Prostate gland (tissue), 2 donors: ENCODE measurements around the gene ATXN1. TPM values are rescaled to one million over a fixed set of nuclear protein-coding genes. Genes with fewer than 3 reads are reported as not detected.

ENCODE experiments used
- DNase-seq: peaks from one replicate; pipeline ENCODE4 v3.0.0-alpha.2; 2019; ENCODE audit warnings: low spot score
- H3K27ac ChIP-seq, 2 donors: fragments of 200-600 bp; sonication (generic); 2 replicates each; pipeline ENCODE4 v1.5.1; 2017 to 2019
- H3K27me3 ChIP-seq: fragments of 200-600 bp; sonication (generic); replicated peaks from 2 replicates; pipeline ENCODE4 v1.5.1; 2019; ENCODE audit not compliant: insufficient read depth
- H3K36me3 ChIP-seq, 2 donors: fragments of 200-600 bp; sonication (generic); 1 replicate in 1 of 2; 2 replicates in 1 of 2; pipeline versions ENCODE4 v1.5.1 to v1.8.1; 2017 to 2019
- H3K4me1 ChIP-seq: fragments of 200-600 bp; sonication (generic); replicated peaks from 2 replicates; pipeline ENCODE4 v1.5.1; 2019
- H3K4me3 ChIP-seq, 2 donors: fragments of 200-600 bp; sonication (generic); 2 replicates each; pipeline ENCODE4 v1.5.1; 2017 to 2019
- H3K9me3 ChIP-seq: fragments of 200-600 bp; sonication (generic); 2 replicates; pipeline ENCODE4 v1.5.1; 2017
- POLR2A ChIP-seq: fragments of 450-650 bp; IDR thresholded peaks from one replicate; pipeline ENCODE4 v1.6.1; 2016; ENCODE audit warnings: antibody characterized with exemption, mild to moderate bottlenecking
- POLR2AphosphoS5 ChIP-seq: sonication (generic); formaldehyde crosslinking; IDR thresholded peaks from one replicate; pipeline ENCODE4 v1.6.1; 2017; ENCODE audit warnings: antibody characterized with exemption
- WGBS: methylation state at CpG from one replicate; pipeline ENCODE4 v1.1.5; 2018; 5-methylcytosine and 5-hydroxymethylcytosine counted together
- intact Hi-C: fragments of 100-400 bp; cut with DNase I; formaldehyde crosslinking; loops from one replicate; pipeline ENCODE4 v1.14.2; 2022
- total RNA-seq, 2 donors: library from RNA; depleted of rRNA; stranded (reverse); fragments of >200 nt; gene quantifications; one replicate each; pipeline ENCODE4 v1.1.0, GENCODE V29; 2016
- TF ChIP-seq, protein P1 (sequence below), 4 experiments: fragments of 200-600 bp in 2 of 4; fragments of 450-650 bp in 2 of 4; sonication (generic) in 2 of 4; IDR thresholded peaks; 1 replicate in 3 of 4; 2 replicates in 1 of 4; pipeline ENCODE4 v1.5.1; 2016 to 2019; ENCODE audit warnings: antibody characterized with exemption in 4 of 4, mild to moderate bottlenecking in 2 of 4, moderate library complexity in 2 of 4

ATXN1 gene
- total RNA-seq, 2 donors from 2014 or later, result 28.5 to 89.0 TPM

DNA sequence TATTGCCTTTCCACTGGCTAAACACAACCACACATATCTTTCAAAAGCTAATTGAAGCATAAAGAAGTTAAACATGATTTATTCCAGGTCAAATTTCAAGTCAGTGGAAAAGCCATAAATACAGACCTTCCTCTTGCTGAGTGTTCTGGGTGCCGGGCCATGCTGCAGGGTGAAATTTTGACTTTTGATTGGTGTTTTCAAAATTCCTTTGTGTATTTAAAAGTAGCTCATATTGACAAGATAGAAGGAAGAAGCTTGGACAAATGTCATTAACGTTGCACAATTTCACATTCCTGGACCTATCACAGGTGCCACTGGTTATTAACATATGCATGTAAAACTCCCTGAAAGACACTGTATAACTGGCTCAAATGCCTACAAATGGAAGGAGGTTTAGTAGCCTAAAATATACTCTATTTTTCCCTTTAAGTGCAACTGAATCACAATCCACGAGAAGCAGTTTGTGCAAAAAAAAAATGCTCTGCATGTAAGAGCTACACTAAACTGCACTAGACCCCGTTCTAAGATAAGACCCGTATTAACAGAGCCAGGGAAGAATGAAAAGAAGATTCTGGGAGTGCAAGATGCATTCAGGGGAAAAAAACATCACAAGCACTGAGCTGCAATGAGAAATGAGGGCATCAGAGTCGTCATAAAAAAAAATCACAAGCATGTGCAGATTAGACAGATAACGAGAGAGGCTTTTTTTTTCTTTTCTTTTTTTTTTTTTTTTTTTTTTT, 30.4 kb downstream of the ATXN1 start:
- no peaks in the 10 kb centered on the region for H3K27me3 ChIP-seq
- no peaks in the 10 kb centered on the region for H3K36me3 ChIP-seq
- TF ChIP-seq POLR2AphosphoS5 (no peak), POLR2A (no peak)
- TF ChIP-seq, protein P1, sequence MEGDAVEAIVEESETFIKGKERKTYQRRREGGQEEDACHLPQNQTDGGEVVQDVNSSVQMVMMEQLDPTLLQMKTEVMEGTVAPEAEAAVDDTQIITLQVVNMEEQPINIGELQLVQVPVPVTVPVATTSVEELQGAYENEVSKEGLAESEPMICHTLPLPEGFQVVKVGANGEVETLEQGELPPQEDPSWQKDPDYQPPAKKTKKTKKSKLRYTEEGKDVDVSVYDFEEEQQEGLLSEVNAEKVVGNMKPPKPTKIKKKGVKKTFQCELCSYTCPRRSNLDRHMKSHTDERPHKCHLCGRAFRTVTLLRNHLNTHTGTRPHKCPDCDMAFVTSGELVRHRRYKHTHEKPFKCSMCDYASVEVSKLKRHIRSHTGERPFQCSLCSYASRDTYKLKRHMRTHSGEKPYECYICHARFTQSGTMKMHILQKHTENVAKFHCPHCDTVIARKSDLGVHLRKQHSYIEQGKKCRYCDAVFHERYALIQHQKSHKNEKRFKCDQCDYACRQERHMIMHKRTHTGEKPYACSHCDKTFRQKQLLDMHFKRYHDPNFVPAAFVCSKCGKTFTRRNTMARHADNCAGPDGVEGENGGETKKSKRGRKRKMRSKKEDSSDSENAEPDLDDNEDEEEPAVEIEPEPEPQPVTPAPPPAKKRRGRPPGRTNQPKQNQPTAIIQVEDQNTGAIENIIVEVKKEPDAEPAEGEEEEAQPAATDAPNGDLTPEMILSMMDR (IDR thresholded peaks at IDR 0.05), result no peak
- H3K4me1 ChIP-seq, result peaks cover 4% of the 10 kb centered on the region
- no peaks in the 10 kb centered on the region for H3K9me3 ChIP-seq
- WGBS, result 24% methylated on average over 7 of the region's 7 CpGs
- H3K4me3 ChIP-seq, result no peak overlapping the region
- intact Hi-C loops, result no loop called here
- no peak overlapping the region for H3K27ac ChIP-seq
- no peak for DNase-seq

DNA sequence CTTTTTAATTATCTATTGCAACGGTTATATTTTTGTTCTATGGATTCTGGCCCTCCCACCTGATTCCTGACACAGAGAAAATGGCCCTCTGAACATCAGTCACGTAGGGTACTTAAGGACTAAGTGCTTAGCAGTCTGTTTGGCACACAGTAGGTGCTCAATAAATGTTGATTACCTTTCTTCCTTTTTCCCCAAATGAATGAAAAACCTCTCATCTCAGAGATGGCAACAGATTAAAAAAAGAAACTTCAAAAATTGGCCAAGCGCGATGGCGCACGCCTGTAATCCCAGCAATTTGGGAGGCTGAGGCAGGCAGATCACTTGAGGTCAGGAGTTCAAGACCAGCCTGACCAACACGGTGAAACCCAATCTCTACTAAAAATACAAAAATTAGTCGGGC, 31.5 kb downstream of the ATXN1 start:
- WGBS, result 93% methylated on average over 8 of the region's 8 CpGs
- TF ChIP-seq POLR2AphosphoS5 (no peak), POLR2A (no peak)
- TF ChIP-seq, protein P1 (IDR thresholded peaks at IDR 0.05), result no peak

DNA sequence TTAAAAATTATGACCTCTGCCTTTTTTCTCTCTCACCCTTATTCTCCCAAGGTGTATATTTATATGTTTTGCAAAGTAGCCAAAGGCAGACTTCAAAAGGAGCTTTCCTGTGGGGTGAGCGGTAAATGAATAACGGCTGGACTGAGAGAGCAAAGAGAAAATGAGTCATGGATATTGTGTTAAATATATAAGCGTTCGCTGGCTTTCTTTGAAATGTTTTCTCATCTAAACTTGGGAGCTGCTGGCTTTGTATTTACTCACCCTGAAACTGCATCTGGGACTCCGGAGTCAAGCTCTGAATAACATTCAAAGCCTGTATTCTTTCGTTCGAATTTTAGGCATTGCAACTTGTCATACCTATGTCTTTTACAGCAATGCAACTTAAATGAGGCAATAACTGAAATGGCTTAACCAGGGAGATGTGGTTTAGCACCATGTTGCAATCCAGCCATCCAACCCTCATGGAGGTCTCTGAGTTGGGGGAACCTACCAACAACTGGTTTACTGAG, 32.0 kb downstream of the ATXN1 start:
- Histone ChIP-seq H3K4me3 (no peak overlapping the region), H3K27ac (no peak overlapping the region), H3K9me3 (no peaks in the 10 kb centered on the region), H3K4me1 (peaks cover 10% of the 10 kb centered on the region), H3K27me3 (no peaks in the 10 kb centered on the region), H3K36me3 (no peaks in the 10 kb centered on the region)
- 40% methylated on average over 7 of the region's 7 CpGs for WGBS
- no peak for DNase-seq
- TF ChIP-seq POLR2AphosphoS5 (no peak), POLR2A (no peak)
- TF ChIP-seq, protein P1 (IDR thresholded peaks at IDR 0.05), result no peak
- intact Hi-C loops, result no loop called here

More for the DNA sequence above, 31.5 kb downstream of the ATXN1 start:
- Histone ChIP-seq H3K27me3 (no peaks in the 10 kb centered on the region), H3K27ac (no peak overlapping the region), H3K36me3 (no peaks in the 10 kb centered on the region), H3K4me1 (peaks cover 10% of the 10 kb centered on the region), H3K9me3 (no peaks in the 10 kb centered on the region), H3K4me3 (no peak overlapping the region)
- intact Hi-C loops, result no loop called here
- no peak for DNase-seq

DNA sequence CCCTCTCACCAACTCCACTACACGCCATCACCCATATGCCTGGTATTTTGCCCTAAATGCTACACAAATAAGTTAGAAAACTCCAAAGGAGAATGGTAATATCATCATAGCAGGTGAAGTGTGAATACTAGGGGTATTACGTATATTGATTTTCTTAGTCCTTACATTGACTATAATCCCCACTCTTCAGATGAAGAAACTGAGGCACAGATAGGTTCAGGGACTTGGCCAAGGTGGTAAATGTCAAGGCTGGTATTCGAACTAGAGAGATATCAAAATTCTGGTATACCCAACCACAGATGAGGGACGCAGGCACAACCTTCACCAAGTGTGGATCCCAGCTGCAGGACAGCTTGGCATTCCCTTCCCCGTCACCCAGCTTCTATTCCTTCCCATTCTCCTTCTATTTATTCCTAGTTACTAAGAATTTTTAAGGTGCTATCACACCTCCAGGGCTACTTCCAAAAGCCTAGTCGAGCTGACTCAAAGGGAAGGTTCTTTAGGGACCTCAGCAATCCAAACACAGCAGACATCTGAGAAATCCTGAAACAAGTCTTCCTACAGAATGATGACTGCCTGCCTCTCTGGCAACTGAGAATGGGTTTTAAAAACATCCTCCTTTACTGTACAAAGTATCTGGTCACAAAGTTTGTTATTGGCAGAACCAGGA, 32.6 kb downstream of the ATXN1 start:
- Histone ChIP-seq H3K4me1 (peaks cover 10% of the 10 kb centered on the region), H3K27me3 (no peaks in the 10 kb centered on the region), H3K27ac (no peak overlapping the region), H3K4me3 (no peak overlapping the region), H3K9me3 (no peaks in the 10 kb centered on the region), H3K36me3 (no peaks in the 10 kb centered on the region)
- TF ChIP-seq POLR2AphosphoS5, result no peak
- no peak for TF ChIP-seq POLR2A
- TF ChIP-seq, protein P1 (IDR thresholded peaks at IDR 0.05), result no peak
- intact Hi-C loops, result no loop called here
- DNase-seq, result no peak
- WGBS, result 84% methylated on average over 6 of the region's 6 CpGs
